GM12865 (cell line): ENCODE measurements around the gene DMRTC2.

Experiments
- DNase-seq: peaks from one replicate; pipeline ENCODE4 v3.0.0; 2010; ENCODE audit warnings: low read depth
- H3K4me3 ChIP-seq: 2 replicates; pipeline ENCODE4 v1.5.1; 2011; ENCODE audit warnings: mild to moderate bottlenecking, low read depth, low read length, control low read depth
- TF ChIP-seq, protein P1 (sequence below): IDR thresholded peaks from 2 replicates; pipeline ENCODE4 v1.5.1; 2011; ENCODE audit warnings: low read length, control low read depth, low read depth, inconsistent platforms; ENCODE audit not compliant: insufficient read depth; ENCODE audit errors: missing control alignments

DMRTC2 gene

DNA sequence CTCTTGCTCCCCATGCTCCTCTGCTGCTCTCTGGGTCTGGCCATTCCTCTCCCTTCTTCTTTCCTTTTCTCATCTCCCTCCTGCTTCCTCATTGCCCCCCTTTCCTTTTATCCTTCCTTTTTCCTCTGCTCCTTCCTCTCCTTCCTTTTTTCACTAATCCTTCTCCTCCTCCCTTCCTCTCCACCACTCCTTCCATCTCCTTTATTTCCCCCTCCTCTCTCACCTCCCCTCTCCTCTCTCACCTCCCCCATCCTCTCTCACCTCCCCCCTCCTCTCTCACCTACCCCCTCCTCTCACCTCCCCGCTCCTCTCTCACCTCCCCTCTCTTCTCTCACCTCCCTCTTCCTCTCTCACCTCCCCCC, 51.7 kb downstream of the DMRTC2 start:
- H3K4me3 ChIP-seq: no peak overlapping the region
- DNase-seq: no peak
- TF ChIP-seq, protein P1, sequence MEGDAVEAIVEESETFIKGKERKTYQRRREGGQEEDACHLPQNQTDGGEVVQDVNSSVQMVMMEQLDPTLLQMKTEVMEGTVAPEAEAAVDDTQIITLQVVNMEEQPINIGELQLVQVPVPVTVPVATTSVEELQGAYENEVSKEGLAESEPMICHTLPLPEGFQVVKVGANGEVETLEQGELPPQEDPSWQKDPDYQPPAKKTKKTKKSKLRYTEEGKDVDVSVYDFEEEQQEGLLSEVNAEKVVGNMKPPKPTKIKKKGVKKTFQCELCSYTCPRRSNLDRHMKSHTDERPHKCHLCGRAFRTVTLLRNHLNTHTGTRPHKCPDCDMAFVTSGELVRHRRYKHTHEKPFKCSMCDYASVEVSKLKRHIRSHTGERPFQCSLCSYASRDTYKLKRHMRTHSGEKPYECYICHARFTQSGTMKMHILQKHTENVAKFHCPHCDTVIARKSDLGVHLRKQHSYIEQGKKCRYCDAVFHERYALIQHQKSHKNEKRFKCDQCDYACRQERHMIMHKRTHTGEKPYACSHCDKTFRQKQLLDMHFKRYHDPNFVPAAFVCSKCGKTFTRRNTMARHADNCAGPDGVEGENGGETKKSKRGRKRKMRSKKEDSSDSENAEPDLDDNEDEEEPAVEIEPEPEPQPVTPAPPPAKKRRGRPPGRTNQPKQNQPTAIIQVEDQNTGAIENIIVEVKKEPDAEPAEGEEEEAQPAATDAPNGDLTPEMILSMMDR: no peak

DNA sequence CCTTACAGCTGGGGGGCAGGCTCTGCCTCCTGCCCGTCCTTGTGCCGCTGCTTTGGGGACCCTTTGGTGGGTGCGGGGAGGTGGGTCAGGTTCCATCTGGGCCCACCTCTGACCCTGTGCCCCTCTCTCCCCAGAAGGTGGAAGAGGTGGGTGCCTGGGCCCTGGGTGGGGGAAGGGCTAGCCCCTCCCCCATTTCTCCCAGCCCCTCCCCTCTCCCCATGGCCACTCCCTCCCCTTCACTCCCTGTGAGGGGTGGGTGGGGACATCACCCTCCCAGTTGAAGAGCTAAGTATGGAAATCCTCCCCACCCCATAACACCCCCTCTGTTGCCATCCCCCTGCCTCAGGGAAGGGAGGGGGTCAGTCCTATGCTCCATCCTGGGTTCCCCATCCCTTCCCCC, 52.3 kb downstream of the DMRTC2 start:
- no peak for DNase-seq
- TF ChIP-seq, protein P1: no peak
- H3K4me3 ChIP-seq: no peak overlapping the region

DNA sequence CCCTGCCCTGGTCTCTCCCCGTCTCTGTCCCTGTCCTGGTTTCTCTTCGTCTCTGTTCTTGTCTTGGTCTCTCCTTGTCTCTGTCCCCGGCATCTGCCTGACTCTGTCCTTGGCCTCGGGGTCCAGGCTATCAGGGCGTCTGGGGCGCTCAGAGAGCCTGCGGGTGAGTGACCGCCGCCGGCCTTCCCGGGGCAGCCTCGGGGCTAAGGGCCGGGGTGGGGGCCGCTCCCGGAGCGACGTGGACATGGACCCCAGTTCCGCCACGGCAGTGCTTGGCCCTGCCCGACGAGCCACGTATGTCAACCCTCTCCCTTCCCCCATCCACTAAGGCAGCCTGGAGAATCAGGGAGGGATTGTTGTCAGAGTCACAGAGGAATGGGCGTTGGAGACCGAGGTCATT, 53.0 kb downstream of the DMRTC2 start:
- H3K4me3 ChIP-seq: no peak overlapping the region
- no peak for DNase-seq
- TF ChIP-seq, protein P1: no peak

DNA sequence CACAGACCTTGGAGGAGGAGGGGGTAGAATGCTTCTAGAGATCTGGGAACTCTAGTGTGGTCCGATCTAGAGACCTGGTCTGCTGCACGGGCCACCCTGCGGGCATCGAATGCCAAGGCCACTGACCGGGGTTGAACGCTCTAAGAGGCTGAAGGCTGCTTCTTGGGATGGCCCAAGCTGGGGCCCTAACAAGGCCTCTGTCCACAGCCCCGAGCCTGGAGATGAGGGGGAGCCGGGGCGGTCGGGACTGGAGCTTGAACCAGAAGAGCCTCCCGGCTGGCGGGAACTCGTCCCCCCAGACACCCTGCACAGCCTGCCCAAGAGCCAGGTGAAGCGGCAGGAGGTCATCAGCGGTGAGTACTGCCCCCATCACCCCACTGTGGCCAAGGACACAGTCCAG, 53.4 kb downstream of the DMRTC2 start:
- DNase-seq: no peak
- H3K4me3 ChIP-seq: no peak overlapping the region
- TF ChIP-seq, protein P1: no peak
